Dedifferentiated amniotic fluid mesenchymal stem cell (primary cell): ENCODE results near the gene ITIH1.

Experiments
- DNase-seq: peaks from one replicate; pipeline ENCODE4 v3.0.0-alpha.2; 2016; ENCODE audit errors: extremely low spot score

ITIH1 gene

GRCh38 chr3:52813810-52814209, 36.4 kb downstream of the ITIH1 start:
- no peak for DNase-seq

- DNase-seq: no peak
Observed at GRCh38 chr3:52816199-52816598, 38.8 kb downstream of the ITIH1 start.

GRCh38 chr3:52816654-52817053, 39.3 kb downstream of the ITIH1 start:
- DNase-seq: no peak

GRCh38 chr3:52817221-52817620, 39.8 kb downstream of the ITIH1 start:
- no peak for DNase-seq

- no peak for DNase-seq
Observed at GRCh38 chr3:52817860-52818259, 40.5 kb downstream of the ITIH1 start.

- DNase-seq: no peak
Observed at GRCh38 chr3:52819936-52820335, 42.5 kb downstream of the ITIH1 start.

GRCh38 chr3:52820736-52821135, 43.3 kb downstream of the ITIH1 start:
- DNase-seq: no peak

- no peak for DNase-seq
Observed at GRCh38 chr3:52822363-52822762, 45.0 kb downstream of the ITIH1 start.

GRCh38 chr3:52824037-52824436, 46.6 kb downstream of the ITIH1 start:
- no peak for DNase-seq

GRCh38 chr3:52827441-52827840, 50.0 kb downstream of the ITIH1 start:
- DNase-seq: no peak

GRCh38 chr3:52827866-52828376, 50.5 kb downstream of the ITIH1 start:
- DNase-seq: no peak

- no peak for DNase-seq
Observed at GRCh38 chr3:52829482-52829881, 52.1 kb downstream of the ITIH1 start.

GRCh38 chr3:52829906-52830463, 52.6 kb downstream of the ITIH1 start:
- DNase-seq: no peak

GRCh38 chr3:52830535-52831258, 53.3 kb downstream of the ITIH1 start, which contains the start of gene ITIH4:
Gene ITIH4, minus strand, starts transcription at chr3:52830672. Its CDS starts 30 bp downstream, at chr3:52830642.
- DNase-seq: no peak

- peak; percentile 68 for DNase-seq
Observed at GRCh38 chr3:52831500-52832301, 54.3 kb downstream of the ITIH1 start.

- no peak for DNase-seq
Observed at GRCh38 chr3:52833202-52833601, 55.8 kb downstream of the ITIH1 start.

- no peak for DNase-seq
Observed at GRCh38 chr3:52834871-52835501, 57.6 kb downstream of the ITIH1 start, which contains the start of gene MUSTN1. Gene MUSTN1, minus strand, starts transcription at chr3:52835019. Its CDS starts 71 bp downstream, at chr3:52834948.

GRCh38 chr3:52835766-52836470, 58.5 kb downstream of the ITIH1 start:
- no peak for DNase-seq

GRCh38 chr3:52836471-52836845, 59.1 kb downstream of the ITIH1 start:
- DNase-seq: no peak

- no peak for DNase-seq
Observed at GRCh38 chr3:52836986-52837385, 59.6 kb downstream of the ITIH1 start.

- DNase-seq: no peak
Observed at GRCh38 chr3:52838561-52839267, 61.3 kb downstream of the ITIH1 start.
